Heart right ventricle (tissue), 16 donors: ENCODE results near the gene GOLT1A. TPM values are rescaled to one million over a fixed set of nuclear protein-coding genes. Genes with fewer than 3 reads are reported as not detected.

ENCODE experiments used
- ATAC-seq, 8 donors: fragments of 200-7000 bp; cut with Tn5 transposase; one replicate each; pipeline ENCODE4 v1.9.1; 2020; ENCODE audit warnings: mild to moderate bottlenecking in 8 of 8, moderate library complexity in 8 of 8, moderate number of reproducible peaks in 1 of 8
- DNase-seq, 2 donors: peaks; one replicate each; pipeline ENCODE4 v3.0.0-alpha.2; 2020
- H3K27ac ChIP-seq, 10 donors: fragments of 200-600 bp; sonication (generic) in 2 of 10; one replicate each; pipeline versions ENCODE4 v1.5.0 to v1.8.0; 2020 to 2022; ENCODE audit warnings: mild to moderate bottlenecking in 3 of 10
- H3K27me3 ChIP-seq, 7 donors: fragments of 200-600 bp; one replicate each; pipeline ENCODE4 v1.8.0; 2021 to 2022; ENCODE audit warnings: mild to moderate bottlenecking in 2 of 7
- H3K36me3 ChIP-seq, 9 donors: fragments of 200-600 bp; sonication (generic) in 1 of 9; one replicate each; pipeline versions ENCODE4 v1.5.0 to v1.8.0; 2020 to 2022; ENCODE audit warnings: mild to moderate bottlenecking in 2 of 9
- H3K4me1 ChIP-seq, 9 donors: fragments of 200-600 bp; sonication (generic) in 1 of 9; one replicate each; pipeline versions ENCODE4 v1.5.0 to v1.8.0; 2020 to 2022; ENCODE audit warnings: mild to moderate bottlenecking in 4 of 9
- H3K4me3 ChIP-seq, 10 donors: fragments of 200-600 bp; sonication (generic) in 2 of 10; one replicate each; pipeline versions ENCODE4 v1.5.0 to v1.8.0; 2020 to 2022; ENCODE audit warnings: mild to moderate bottlenecking in 7 of 10, moderate library complexity in 2 of 10
- H3K9me3 ChIP-seq, 11 donors: fragments of 200-600 bp in 10 of 11; sonication (generic) in 2 of 11; one replicate each; pipeline versions ENCODE4 v1.5.0 to v1.8.0; 2013 to 2022; ENCODE audit warnings: mild to moderate bottlenecking in 2 of 11, control low read depth in 1 of 11, moderate library complexity in 1 of 11
- WGBS, 2 donors: extraction: QIAGEN DNeasy Blood & Tissue Kit; methylation state at CpG; one replicate each; pipeline ENCODE4 v1.1.7; 2013; ENCODE audit warnings: inconsistent platforms in 1 of 2; 5-methylcytosine and 5-hydroxymethylcytosine counted together
- intact Hi-C, 10 donors: fragments of 100-400 bp; cut with DNase I; formaldehyde crosslinking; loops; one replicate each; pipeline versions ENCODE4 v1.11.1 to v1.14.2; 2022
- polyA plus RNA-seq, 2 donors: library from polyadenylated mRNA; stranded (reverse); fragments of 200-250 nt; gene quantifications; one replicate each; pipeline ENCODE4 v1.2.3, GENCODE V29; 2013
- total RNA-seq, 10 donors: library from RNA; stranded (reverse); fragmentation: NEBNext Ultra II Directional in 3 of 10; extraction: Animal tissue kit (Norgen Biotek cat#: 25700) in 3 of 10; gene quantifications; one replicate each; pipeline versions ENCODE4 v1.2.1 to v1.2.4, GENCODE V29; 2021 to 2023
- TF ChIP-seq, protein P1 (sequence below), 9 donors: fragments of 200-600 bp; sonication (generic) in 2 of 9; IDR thresholded peaks; one replicate each; pipeline versions ENCODE4 v1.5.0 to v1.8.0; 2021 to 2022; ENCODE audit warnings: antibody characterized with exemption in 9 of 9, mild to moderate bottlenecking in 5 of 9, moderate library complexity in 1 of 9
- donor health status: Arrhythmogenic right ventricular cardiomyopathy.
- donor health status: ischemic (EF 13 %, LVEDD 7.1; RV severe dilation, severe dysfunction).
- donor health status: healthy with polysubstance abuse.
- donor health status: DM: no; HTN: yes; CAD: no.
- donor health status: DM: no; HTN: no; CAD: no.
- donor health status: ischemic (EF 25% LVEDD 6.9; RV normal size, moderate dysfunction).
- donor health status: ischemic (EF 25% LVEDD 5.7; RV mildly dilated, moderate dysfunction).
- donor health status: healthy.
- donor health status: DM: yes; HTN: yes; CAD: no.
- donor health status: Ischemic cardiomyopathy.
- donor health status: ischemic (EF 35%, LVEDD 5.7; RV mildly dilated, moderate dysfunction).
- donor health status: nonischemic (EF 11% LVEDD 7.7; RV severe dilation, severe dysfunction).
- donor health status: DM: yes; HTN: yes; CAD: no.
- donor health status: PGD.
- donor health status: ischemic (EF 29% LVEDD 5.4; RV normal size, mild dysfunction).
- donor health status: nonischemic (EF 23%, LVEDD 6.1; RV moderate dilation, normal function).

The GOLT1A gene
- total and polyA plus RNA-seq, 12 donors, result 0.43 TPM; not detected in 11

DNA sequence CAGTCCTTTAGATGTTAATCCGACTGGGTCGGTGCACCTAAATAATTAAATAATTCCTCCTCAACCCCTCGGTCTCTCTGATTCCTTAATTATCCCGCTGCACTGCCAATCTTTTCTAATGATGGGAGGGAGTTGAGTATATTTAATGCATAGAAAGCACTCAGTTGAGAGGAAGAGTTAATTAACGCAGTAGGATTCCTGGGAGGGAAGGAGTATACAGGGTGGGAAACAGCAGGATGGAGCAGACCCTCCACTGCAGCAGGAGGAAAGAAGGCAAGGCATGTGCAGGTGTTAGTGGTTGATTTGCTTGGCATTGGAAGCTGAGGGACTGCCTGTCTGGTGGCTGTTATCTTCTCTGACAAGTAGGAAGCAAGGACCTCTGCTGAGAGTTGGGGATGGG is 37.7 kb downstream of the GOLT1A start:
- 76 to 90% methylated on average over 5 of the region's 5 CpGs for WGBS, 2 donors
- H3K27ac ChIP-seq, result no peak overlapping the region
- H3K4me3 ChIP-seq, result no peak overlapping the region
- no peak for DNase-seq
- no peaks in the 10 kb centered on the region for H3K36me3 ChIP-seq
- no peak for ATAC-seq
- intact Hi-C loops, result no loop called here
- peaks cover 0 to 25% (median 8%) of the 10 kb centered on the region in 7 donors for H3K27me3 ChIP-seq
- TF ChIP-seq, protein P1, sequence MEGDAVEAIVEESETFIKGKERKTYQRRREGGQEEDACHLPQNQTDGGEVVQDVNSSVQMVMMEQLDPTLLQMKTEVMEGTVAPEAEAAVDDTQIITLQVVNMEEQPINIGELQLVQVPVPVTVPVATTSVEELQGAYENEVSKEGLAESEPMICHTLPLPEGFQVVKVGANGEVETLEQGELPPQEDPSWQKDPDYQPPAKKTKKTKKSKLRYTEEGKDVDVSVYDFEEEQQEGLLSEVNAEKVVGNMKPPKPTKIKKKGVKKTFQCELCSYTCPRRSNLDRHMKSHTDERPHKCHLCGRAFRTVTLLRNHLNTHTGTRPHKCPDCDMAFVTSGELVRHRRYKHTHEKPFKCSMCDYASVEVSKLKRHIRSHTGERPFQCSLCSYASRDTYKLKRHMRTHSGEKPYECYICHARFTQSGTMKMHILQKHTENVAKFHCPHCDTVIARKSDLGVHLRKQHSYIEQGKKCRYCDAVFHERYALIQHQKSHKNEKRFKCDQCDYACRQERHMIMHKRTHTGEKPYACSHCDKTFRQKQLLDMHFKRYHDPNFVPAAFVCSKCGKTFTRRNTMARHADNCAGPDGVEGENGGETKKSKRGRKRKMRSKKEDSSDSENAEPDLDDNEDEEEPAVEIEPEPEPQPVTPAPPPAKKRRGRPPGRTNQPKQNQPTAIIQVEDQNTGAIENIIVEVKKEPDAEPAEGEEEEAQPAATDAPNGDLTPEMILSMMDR (IDR thresholded peaks at IDR 0.05), result no peak
- peaks cover 0 to 3% (median 0%) of the 10 kb centered on the region in 11 donors for H3K9me3 ChIP-seq
- H3K4me1 ChIP-seq, result no peaks in the 10 kb centered on the region

DNA sequence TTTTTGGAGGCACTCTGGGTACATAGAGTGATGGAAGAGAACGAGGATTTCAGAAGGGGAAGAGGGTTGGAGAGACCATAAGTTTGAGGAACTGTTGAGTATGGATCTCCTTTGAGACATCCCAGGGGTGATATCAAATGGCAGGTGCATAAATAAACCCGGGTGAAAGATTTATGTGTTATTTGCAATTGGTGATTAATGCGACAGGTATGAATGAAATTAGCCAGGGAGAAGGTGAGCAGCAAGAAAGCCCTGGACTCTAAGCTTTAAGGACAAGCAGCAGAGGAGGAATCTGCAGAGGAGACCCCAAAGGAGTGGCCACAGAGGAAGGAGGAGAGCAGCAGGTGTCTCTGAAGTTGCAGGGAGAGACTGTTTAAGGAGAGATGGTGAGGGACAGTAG is 38.8 kb downstream of the GOLT1A start:
- Histone ChIP-seq H3K4me3 (no peak overlapping the region), H3K27ac (no peak overlapping the region), H3K9me3 (peaks cover 0 to 13% (median 7%) of the 10 kb centered on the region in 11 donors), H3K36me3 (no peaks in the 10 kb centered on the region), H3K27me3 (peaks cover 0 to 25% (median 8%) of the 10 kb centered on the region in 7 donors), H3K4me1 (no peaks in the 10 kb centered on the region)
- intact Hi-C loops, result no loop called here
- ATAC-seq (no peak), DNase-seq (no peak)
- 85 to 90% methylated on average over 3 of the region's 3 CpGs for WGBS, 2 donors
- TF ChIP-seq, protein P1 (IDR thresholded peaks at IDR 0.05), result no peak

DNA sequence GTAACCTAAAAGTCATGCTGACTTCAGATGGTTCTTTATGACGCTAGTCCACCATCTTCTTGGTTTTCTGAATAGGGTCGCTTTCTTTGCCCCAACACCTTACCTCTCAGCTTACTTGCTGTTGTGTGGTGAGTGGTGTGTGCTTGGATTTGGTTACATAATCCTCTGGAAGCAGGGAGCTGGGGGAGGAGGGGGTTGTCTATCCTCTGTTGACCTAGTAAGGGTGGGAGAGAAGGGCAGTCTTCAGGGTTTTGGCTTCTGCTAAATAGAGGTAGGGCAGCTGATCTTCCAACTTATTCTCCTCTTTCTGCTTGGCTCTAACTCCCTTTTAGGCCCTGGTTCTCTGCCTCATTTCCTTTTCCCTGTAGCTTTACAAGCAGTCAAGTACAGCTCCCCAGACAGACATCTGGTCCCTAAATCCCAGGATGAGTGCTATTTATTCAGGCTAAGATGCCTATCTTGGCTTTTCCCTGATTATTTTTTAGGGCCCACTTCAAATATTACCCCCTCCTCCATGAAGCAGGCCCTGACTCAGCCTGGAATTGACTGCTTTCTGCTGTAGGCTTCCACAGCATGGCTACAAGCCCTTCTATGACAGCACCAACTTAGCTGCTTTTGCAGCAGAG is 41.3 kb downstream of the GOLT1A start:
- Histone ChIP-seq H3K36me3 (no peaks in the 10 kb centered on the region), H3K4me1 (no peaks in the 10 kb centered on the region), H3K9me3 (peaks cover 0 to 32% (median 16%) of the 10 kb centered on the region in 11 donors), H3K27me3 (peaks cover 0 to 23% (median 8%) of the 10 kb centered on the region in 7 donors), H3K27ac (no peak overlapping the region), H3K4me3 (no peak overlapping the region)
- intact Hi-C loops, result no loop called here
- no peak for DNase-seq
- WGBS, 2 donors, result 91% methylated on average over 2 of the region's 2 CpGs
- TF ChIP-seq, protein P1 (IDR thresholded peaks at IDR 0.05), result no peak
- no peak for ATAC-seq

DNA sequence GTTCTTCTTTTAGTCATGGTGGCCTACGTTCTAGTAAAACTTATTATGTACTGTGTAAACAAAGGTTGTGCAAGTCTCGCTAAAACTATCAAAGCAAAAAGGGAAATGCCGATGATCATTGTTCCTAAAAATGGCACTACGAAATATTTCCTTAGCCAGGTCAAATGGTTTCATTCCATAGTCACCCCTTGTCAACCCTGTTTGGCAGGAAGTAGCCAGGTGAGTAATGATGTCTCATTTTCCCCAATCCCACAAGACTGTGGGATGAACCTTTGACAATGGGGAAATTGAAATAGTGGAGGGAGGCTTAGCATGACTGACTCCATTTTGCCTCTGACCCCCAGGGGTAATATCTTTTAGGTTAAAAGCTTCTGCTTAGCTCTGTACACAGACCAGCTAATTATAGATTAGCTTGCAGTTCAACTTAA is 42.0 kb downstream of the GOLT1A start:
- H3K4me1 ChIP-seq, result no peaks in the 10 kb centered on the region
- intact Hi-C loops, result no loop called here
- peaks cover 0 to 23% (median 8%) of the 10 kb centered on the region in 7 donors for H3K27me3 ChIP-seq
- no peak overlapping the region for H3K4me3 ChIP-seq
- H3K9me3 ChIP-seq, result peaks cover 0 to 32% (median 16%) of the 10 kb centered on the region in 11 donors
- ATAC-seq (no peak), DNase-seq (no peak)
- TF ChIP-seq, protein P1 (IDR thresholded peaks at IDR 0.05), result no peak
- 57 to 64% methylated on average over 4 of the region's 4 CpGs for whole genome bisulfite sequencing, 2 donors
- H3K27ac ChIP-seq, result no peak overlapping the region
- H3K36me3 ChIP-seq, result no peaks in the 10 kb centered on the region
